ENCODE measurements around the gene LYAR. TPM values are rescaled to one million over a fixed set of nuclear protein-coding genes. Genes with fewer than 3 reads are reported as not detected.
A peak's percentile ranks its signal among the peaks of the same experiment; 100 is the strongest.

The LYAR gene
- total and polyA plus RNA-seq, 2 donors from 2014 or later: 6.6 to 8.6 TPM

- no peaks in the 10 kb centered on the region for H3K9me3 ChIP-seq (ENCODE audit: control insufficient read depth in 2 of 3, insufficient read depth in 1 of 3, low read length in 3 of 3)
- DNase-seq: peak; percentile 42 to 82 (median 60)
- H3K36me3 ChIP-seq (ENCODE audit: control insufficient read depth in 2 of 3, insufficient read depth in 3 of 3, low read length in 3 of 3): no peaks in the 10 kb centered on the region
- H3K4me3 ChIP-seq (ENCODE audit: low read length in 3 of 3): peak overlapping the region in 1 of 3 donors; percentile 28
- no peak overlapping the region for H3K27ac ChIP-seq (ENCODE audit: low read depth in 2 of 2, low read length in 2 of 2)
- peaks cover 0 to 2% (median 0%) of the 10 kb centered on the region in 3 donors for H3K4me1 ChIP-seq (ENCODE audit: control insufficient read depth in 2 of 3, insufficient read depth in 2 of 3, low read depth in 1 of 3, low read length in 3 of 3)
- peak; percentile 59 for TF ChIP-seq CTCF (IDR thresholded peaks at IDR 0.05; ENCODE audit: borderline replicate concordance, extremely low read depth, insufficient read depth)
- no peaks in the 10 kb centered on the region for H3K27me3 ChIP-seq (ENCODE audit: control insufficient read depth, insufficient read depth, low read length)
- intact Hi-C loops (cut with DNase I): loop anchor here (5.0 kb wide), 1 partner anchor 78 kb away; no protein-coding TSS in a partner anchor
- no peak overlapping the region for H3K9ac ChIP-seq (ENCODE audit: low read length in 3 of 3)
- FAIRE-seq: peak; percentile 30
Measured at GRCh38 chr4:4334798-4335520, 45.0 kb upstream of the LYAR start.

GRCh38 chr4:4333265-4333706, 43.3 kb upstream of the LYAR start:
- intact Hi-C loops (cut with DNase I): no loop called here
- H3K27ac ChIP-seq (ENCODE audit: low read depth in 2 of 2, low read length in 2 of 2): no peak overlapping the region
- peak in 1 of 5 donors; percentile 84 for DNase-seq

GRCh38 chr4:4332529-4332928, 42.6 kb upstream of the LYAR start:
- intact Hi-C loops (cut with DNase I): no loop called here
- FAIRE-seq (no peak), DNase-seq (no peak)
- Histone ChIP-seq H3K9ac (ENCODE audit: low read length in 3 of 3) (no peak overlapping the region), H3K27me3 (ENCODE audit: control insufficient read depth, insufficient read depth, low read length) (no peaks in the 10 kb centered on the region), H3K4me1 (ENCODE audit: control insufficient read depth in 2 of 3, insufficient read depth in 2 of 3, low read depth in 1 of 3, low read length in 3 of 3) (peaks cover 0 to 2% (median 0%) of the 10 kb centered on the region in 3 donors), H3K4me3 (ENCODE audit: low read length in 3 of 3) (no peak overlapping the region), H3K36me3 (ENCODE audit: control insufficient read depth in 2 of 3, insufficient read depth in 3 of 3, low read length in 3 of 3) (no peaks in the 10 kb centered on the region), H3K27ac (ENCODE audit: low read depth in 2 of 2, low read length in 2 of 2) (no peak overlapping the region), H3K9me3 (ENCODE audit: control insufficient read depth in 2 of 3, insufficient read depth in 1 of 3, low read length in 3 of 3) (no peaks in the 10 kb centered on the region)
- TF ChIP-seq CTCF (IDR thresholded peaks at IDR 0.05; ENCODE audit: borderline replicate concordance, extremely low read depth, insufficient read depth): no peak

More at GRCh38 chr4:4333265-4333706, 43.3 kb upstream of the LYAR start:
- no peak overlapping the region for H3K9ac ChIP-seq (ENCODE audit: low read length in 3 of 3)
- no peak overlapping the region for H3K4me3 ChIP-seq (ENCODE audit: low read length in 3 of 3)
- H3K9me3 ChIP-seq (ENCODE audit: control insufficient read depth in 2 of 3, insufficient read depth in 1 of 3, low read length in 3 of 3): no peaks in the 10 kb centered on the region
- no peak for FAIRE-seq
- TF ChIP-seq CTCF (IDR thresholded peaks at IDR 0.05; ENCODE audit: borderline replicate concordance, extremely low read depth, insufficient read depth): no peak
- peaks cover 0 to 2% (median 0%) of the 10 kb centered on the region in 3 donors for H3K4me1 ChIP-seq (ENCODE audit: control insufficient read depth in 2 of 3, insufficient read depth in 2 of 3, low read depth in 1 of 3, low read length in 3 of 3)
- H3K36me3 ChIP-seq (ENCODE audit: control insufficient read depth in 2 of 3, insufficient read depth in 3 of 3, low read length in 3 of 3): no peaks in the 10 kb centered on the region
- H3K27me3 ChIP-seq (ENCODE audit: control insufficient read depth, insufficient read depth, low read length): no peaks in the 10 kb centered on the region

Measured in kidney (tissue), 14 donors.